GM11168 (cell line): Measurements from ENCODE around the gene CAMKMT.

Experiments
- in situ Hi-C: fragments of 300-500 bp; cut with MboI; formaldehyde crosslinking; loops from one replicate; pipeline ENCODE4 v1.12.0; 2022; ENCODE audit warnings: low sequenced_read_pairs; ENCODE audit not compliant: unreplicated experiment

The CAMKMT gene

GRCh38 chr2:44778671-44779476 is 417.1 kb downstream of the CAMKMT start:
- in situ Hi-C loops = loop anchor here (10.0 kb wide), 1 partner anchor 166 kb away; the partner anchor contains the start of gene SIX3

DNA sequence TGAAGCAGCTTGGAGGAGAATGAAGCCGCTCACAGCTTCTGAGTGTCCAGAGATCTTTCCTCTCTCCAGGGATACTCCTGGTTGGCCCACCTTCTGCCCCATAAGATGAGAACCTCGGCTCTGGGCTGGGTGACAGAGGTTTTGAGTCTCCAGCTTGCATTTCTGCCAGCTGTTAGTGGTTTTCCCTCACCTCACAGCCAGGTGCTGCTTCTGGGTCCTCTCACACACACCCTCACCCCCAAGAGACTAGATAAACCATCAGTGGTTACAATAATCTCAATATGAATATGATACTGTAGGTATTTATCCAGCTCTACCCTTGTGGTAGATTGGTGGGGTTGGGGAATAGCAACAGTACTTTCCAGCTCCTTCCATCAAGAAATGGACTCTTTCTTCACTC is 418.0 kb downstream of the CAMKMT start:
- in situ Hi-C loops = loop anchor here (10.0 kb wide), 1 partner anchor 165 kb away; the partner anchor contains the start of gene SIX3

DNA sequence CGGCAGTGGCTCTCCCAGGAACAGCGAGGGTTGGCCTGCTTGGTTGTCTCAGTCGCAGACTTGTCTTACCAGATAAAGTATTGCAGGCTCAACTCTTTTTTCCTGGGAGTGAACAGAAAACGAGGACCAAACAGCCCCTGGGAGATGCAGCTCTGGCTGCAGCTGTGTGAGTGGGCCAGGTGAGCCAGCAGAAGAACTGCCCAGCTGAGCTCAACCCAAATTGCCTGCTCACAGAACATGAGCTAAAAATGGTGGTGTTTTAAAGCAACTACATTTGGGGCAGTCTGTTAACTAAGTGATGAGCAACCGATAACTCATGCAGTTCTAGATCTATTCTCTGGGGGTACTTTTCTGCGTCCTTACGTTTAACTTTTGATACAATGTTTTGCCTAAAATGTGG is 418.7 kb downstream of the CAMKMT start:
- in situ Hi-C loops = no loop called here

DNA sequence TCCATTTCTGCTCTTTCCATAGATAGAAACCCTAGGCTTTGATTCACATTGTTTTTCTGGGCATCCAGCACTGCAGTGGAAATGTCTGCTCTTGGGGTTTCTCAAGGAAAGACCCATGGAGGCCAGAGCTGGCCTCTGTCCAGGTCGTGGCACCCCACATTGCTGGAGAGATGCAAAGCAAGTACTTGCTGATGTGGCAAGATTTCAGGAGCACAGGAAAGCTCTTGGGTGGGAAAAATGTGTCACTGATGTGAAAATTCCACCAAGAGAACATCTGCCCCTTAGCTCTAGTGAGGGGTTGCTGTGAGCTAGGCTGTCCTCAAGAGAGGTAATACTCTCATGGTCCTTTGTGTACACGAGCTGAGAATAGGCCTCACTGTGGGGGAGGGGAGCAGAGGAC is 423.7 kb downstream of the CAMKMT start:
- in situ Hi-C loops = no loop called here

DNA sequence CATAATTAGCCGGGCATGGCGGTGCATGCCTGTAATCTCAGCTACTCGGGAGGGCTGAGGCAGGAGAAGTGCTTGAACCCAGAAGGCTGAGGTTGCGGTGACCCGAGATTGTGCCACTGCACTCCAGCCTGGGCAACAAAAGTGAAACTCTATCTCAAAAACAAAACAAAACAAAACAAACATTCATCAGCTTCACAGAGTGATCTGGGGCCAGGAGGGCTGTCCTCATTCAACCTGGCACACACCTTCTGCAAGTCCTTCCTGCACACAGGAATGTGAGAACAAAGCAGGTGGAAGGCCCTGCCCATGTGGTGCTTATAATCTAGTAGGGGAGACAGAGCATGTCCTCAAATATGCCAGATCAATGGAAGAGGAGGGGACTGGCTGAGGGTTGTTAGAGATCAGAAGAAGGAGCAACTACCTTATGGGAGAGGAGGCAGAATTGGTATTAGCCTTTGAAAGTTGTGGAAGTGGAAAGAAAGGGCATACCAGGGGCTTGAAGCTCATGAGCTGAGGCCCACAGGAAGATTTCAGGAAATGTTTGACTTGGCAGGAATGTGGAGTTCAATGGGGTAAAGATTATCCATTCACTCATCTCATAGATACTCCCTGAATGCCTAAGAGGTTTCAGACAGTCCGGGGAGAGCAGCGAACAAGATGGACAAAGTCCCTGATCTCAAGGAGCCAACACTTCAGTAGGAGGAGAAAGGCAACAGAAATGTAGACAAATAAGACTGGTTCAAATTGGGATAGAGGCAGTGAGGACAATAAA is 424.5 kb downstream of the CAMKMT start:
- in situ Hi-C loops = no loop called here

DNA sequence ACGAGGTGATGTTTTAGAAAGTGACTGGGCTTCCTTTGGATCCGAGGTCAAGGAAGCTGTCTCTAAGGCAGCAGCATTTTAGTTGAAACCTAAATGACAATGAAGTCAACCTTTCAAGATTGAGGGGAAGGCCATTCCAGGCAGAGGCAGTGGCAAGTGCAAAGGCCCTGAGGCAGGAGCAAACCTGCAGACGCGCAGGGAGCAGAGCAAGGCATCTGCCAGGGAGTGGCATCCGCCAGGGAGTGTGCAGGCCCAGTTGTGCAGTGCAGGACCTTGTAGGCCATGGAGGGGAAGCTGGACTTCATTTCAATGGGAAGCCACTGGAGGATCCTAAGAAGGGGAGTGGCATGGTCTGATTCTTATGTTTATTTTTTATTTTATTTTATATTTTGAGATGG is 425.1 kb downstream of the CAMKMT start:
- in situ Hi-C loops = no loop called here

DNA sequence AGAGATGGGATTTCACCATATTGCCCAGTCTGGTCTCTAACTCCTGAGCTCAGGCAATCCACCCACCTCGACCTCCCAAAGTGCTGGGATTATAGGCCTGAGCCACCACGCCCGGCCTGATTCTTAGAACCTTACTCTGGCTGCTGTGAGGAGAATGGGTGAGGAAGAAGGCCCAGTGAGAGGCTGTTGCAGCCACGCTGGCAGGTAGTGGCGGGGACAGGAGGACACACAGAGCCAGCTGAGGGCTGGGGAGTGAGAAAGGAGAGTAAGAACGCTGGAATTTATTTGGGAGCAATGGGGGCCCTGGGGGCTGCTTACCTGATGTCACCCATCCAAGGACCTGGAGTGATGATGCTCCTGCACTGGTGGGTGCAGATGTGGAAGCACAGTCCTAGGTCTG is 425.9 kb downstream of the CAMKMT start:
- in situ Hi-C loops = no loop called here

DNA sequence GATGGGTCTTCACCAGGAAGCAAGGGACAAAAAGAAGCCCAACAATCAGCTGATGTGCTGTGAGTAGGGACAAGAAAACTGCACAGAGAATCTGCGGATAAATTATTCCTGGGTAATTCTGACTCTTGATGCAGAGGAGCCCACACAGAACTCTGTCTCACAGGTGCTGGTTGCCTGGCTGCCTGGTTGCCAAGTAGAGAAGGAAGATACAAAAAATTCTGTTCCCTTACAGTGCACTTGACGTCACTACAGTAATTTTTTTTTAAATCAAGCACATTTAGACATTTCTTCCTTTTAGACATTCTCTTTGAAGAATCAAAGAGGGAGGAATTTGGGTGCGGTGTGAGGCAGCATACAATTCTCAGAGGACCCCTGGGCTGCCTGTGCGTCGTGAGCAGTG is 427.7 kb downstream of the CAMKMT start:
- in situ Hi-C loops = no loop called here

GRCh38 chr2:44789971-44790721 is 428.4 kb downstream of the CAMKMT start:
- in situ Hi-C loops = no loop called here

- in situ Hi-C loops = no loop called here
Measured at GRCh38 chr2:44793322-44793870, 431.6 kb downstream of the CAMKMT start.

DNA sequence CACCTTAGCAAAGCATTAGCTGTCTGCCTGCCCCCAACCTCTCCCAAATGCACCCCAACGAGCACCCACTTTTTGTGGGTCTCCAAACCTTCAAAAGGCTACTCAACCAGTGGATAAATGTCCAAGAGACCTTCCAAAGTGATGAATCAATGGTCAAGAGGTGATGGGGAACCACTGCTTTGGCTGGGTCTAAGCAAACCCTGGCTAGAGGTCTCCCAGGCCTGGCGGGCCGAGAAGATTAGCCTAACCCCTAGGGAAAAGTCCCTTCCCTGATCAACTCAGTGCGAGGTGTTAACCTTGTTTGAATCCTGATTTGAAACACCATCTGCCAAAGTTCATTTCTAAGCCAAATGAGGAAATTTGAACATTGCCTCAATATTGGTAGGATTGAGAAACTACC is 435.0 kb downstream of the CAMKMT start:
- in situ Hi-C loops = no loop called here

GRCh38 chr2:44798139-44798659 is 436.5 kb downstream of the CAMKMT start:
- in situ Hi-C loops = no loop called here

GRCh38 chr2:44799105-44799504 is 437.4 kb downstream of the CAMKMT start:
- in situ Hi-C loops = no loop called here

DNA sequence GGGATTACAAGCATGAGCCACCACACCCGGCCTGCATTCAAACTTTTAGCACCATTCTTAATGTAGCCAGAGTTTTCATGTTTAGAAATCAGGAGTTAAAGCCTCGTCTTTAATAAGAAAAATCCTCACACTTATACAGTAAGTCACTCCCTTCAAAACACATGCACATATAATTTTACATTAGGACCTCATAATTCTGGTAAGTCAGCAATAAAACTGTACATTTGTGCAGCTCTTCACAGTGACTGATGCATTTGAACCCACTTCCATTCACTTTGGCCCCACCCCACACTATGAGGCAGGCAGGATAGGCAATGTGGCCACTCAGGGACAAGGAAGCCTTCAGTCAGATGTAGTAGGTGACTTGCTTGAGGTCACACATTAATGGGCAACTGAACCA is 438.0 kb downstream of the CAMKMT start:
- in situ Hi-C loops = no loop called here

GRCh38 chr2:44801289-44801840 is 439.6 kb downstream of the CAMKMT start:
- in situ Hi-C loops = no loop called here

DNA sequence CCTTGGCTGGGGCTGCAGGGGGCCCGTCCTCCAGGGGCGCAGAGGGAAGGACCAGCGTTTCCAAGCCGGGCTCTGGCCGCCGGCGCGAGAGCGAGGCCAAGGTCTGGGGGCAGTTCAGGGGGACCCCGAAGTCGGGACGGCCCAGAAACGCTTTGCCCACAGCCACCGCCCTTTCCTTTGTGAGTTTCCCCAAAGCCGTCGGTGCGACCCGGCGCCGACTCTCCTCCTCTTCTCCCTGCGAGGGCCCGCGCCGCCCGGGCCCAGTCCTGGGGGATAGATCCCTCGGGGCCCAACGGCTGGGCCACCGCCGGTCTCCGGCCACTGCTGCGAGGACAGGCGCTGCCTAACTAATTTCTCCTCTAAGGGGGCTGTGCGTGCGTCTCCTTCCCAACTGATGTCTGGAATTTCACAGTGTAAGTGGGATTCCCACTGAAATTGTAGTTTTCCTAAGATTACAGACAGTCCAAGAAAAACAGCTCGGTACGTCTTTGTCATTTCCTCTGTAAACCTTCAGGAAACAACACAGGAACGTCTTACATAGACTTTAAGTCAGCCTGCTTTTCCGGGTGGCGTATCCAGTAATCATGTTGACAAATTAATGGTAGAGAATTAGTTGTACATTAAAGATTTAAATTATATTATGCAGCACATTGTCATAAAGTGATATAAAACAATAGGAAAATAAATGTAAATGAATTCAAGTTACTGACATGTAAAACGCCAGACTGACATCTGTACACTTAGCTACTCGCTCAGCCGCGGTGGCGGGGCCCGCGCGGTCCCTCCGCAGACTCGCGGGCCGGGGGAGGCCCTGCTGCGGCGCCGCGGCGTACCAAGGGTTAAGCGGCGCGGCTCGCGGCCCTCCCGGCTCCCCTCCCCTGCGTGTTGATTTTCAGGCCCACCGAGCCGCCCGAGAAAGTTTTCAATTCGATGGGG is 440.4 kb downstream of the CAMKMT start:
- in situ Hi-C loops = no loop called here

GRCh38 chr2:44802777-44803424 is 441.2 kb downstream of the CAMKMT start:
- in situ Hi-C loops = no loop called here
